Thoracic aorta (tissue), 2 donors: ENCODE data around the gene GLTPD2. TPM values are rescaled to one million over a fixed set of nuclear protein-coding genes. Genes with fewer than 3 reads are reported as not detected.

Experiments used
- ATAC-seq: fragments of 150-250 bp; one replicate; pipeline ENCODE4 v1.8.0; 2017; ENCODE audit warnings: low read depth; ENCODE audit not compliant: insufficient number of reproducible peaks, low FRiP score
- DNase-seq: peaks from one replicate; pipeline ENCODE4 v3.0.0-alpha.2; 2020; ENCODE audit warnings: low spot score
- H3K27ac ChIP-seq, 2 donors: fragments of 200-600 bp; sonication (generic); 1 replicate in 1 of 2; 2 replicates in 1 of 2; pipeline ENCODE4 v1.5.1; 2016; ENCODE audit warnings: mild to moderate bottlenecking in 2 of 2, moderate library complexity in 2 of 2
- H3K27me3 ChIP-seq: fragments of 200-600 bp; sonication (generic); replicated peaks from 2 replicates; pipeline ENCODE4 v1.6.0; 2016; ENCODE audit warnings: mild to moderate bottlenecking; ENCODE audit not compliant: insufficient read depth
- H3K36me3 ChIP-seq: fragments of 200-600 bp; sonication (generic); one replicate; pipeline ENCODE4 v1.5.1; 2016
- H3K4me1 ChIP-seq, 2 donors: fragments of 200-600 bp; sonication (generic); 1 replicate in 1 of 2; 2 replicates in 1 of 2; pipeline versions ENCODE4 v1.5.1 to v1.6.0; 2016; ENCODE audit warnings: low read depth in 2 of 2, mild to moderate bottlenecking in 1 of 2; ENCODE audit not compliant: control insufficient read depth in 1 of 2
- H3K4me3 ChIP-seq: fragments of 200-600 bp; sonication (generic); 2 replicates; pipeline ENCODE4 v1.5.1; 2016; ENCODE audit warnings: mild to moderate bottlenecking
- H3K9me3 ChIP-seq: fragments of 200-600 bp; sonication (generic); 2 replicates; pipeline ENCODE4 v1.5.1; 2016
- CTCF ChIP-seq: fragments of 200-600 bp; sonication (generic); IDR thresholded peaks from one replicate; pipeline ENCODE4 v1.5.1; 2019; ENCODE audit warnings: antibody characterized with exemption
- total RNA-seq, 2 donors: library from RNA; depleted of rRNA; stranded (reverse); fragments of >200 nt; gene quantifications; one replicate each; pipeline versions ENCODE4 v1.1.0 to v1.2.3, GENCODE V29; 2016

GLTPD2 gene
- total RNA-seq, 2 donors from 2014 or later = not detected

DNA sequence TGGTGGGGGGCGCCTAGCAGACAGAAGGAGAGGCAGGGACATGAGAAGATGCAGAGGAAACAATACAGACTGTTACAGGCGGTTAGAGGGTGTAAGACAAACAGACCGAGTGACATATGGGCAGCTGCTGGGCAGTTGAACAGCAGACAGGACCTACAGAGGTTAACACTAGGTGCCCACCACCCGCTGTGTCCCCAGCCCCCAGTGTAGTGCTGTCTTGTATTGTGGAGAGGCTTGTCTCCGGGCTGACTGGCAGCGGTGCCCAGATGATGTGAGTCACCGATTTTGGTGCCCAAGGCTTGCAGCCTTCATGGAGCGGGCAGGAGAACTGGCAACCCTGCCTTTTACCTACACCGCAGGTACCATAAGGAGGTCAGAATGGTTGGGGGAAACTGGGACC lies 46.6 kb upstream of the GLTPD2 start:
- H3K4me1 ChIP-seq = peaks cover 10 to 17% of the 10 kb centered on the region in 2 donors
- H3K36me3 ChIP-seq = no peaks in the 10 kb centered on the region
- no peak overlapping the region for H3K4me3 ChIP-seq
- no peak for DNase-seq
- no peak for ATAC-seq
- no peaks in the 10 kb centered on the region for H3K27me3 ChIP-seq
- H3K9me3 ChIP-seq = no peaks in the 10 kb centered on the region
- no peak overlapping the region for H3K27ac ChIP-seq
- no peak for TF ChIP-seq CTCF

GRCh38 chr17:4742629-4743028 lies 46.1 kb upstream of the GLTPD2 start:
- H3K4me3 ChIP-seq = no peak overlapping the region
- H3K27me3 ChIP-seq = no peaks in the 10 kb centered on the region
- DNase-seq = no peak
- no peak for ATAC-seq
- no peaks in the 10 kb centered on the region for H3K9me3 ChIP-seq
- no peak for TF ChIP-seq CTCF
- peaks cover 10 to 17% of the 10 kb centered on the region in 2 donors for H3K4me1 ChIP-seq
- H3K27ac ChIP-seq = no peak overlapping the region
- H3K36me3 ChIP-seq = no peaks in the 10 kb centered on the region

- Histone ChIP-seq H3K36me3 (no peaks in the 10 kb centered on the region), H3K9me3 (no peaks in the 10 kb centered on the region), H3K27ac (no peak overlapping the region), H3K4me3 (no peak overlapping the region), H3K4me1 (peaks cover 8 to 14% of the 10 kb centered on the region in 2 donors), H3K27me3 (no peaks in the 10 kb centered on the region)
- no peak for TF ChIP-seq CTCF
- ATAC-seq = no peak
- DNase-seq = no peak
Observed at GRCh38 chr17:4743216-4743615, 45.5 kb upstream of the GLTPD2 start.

DNA sequence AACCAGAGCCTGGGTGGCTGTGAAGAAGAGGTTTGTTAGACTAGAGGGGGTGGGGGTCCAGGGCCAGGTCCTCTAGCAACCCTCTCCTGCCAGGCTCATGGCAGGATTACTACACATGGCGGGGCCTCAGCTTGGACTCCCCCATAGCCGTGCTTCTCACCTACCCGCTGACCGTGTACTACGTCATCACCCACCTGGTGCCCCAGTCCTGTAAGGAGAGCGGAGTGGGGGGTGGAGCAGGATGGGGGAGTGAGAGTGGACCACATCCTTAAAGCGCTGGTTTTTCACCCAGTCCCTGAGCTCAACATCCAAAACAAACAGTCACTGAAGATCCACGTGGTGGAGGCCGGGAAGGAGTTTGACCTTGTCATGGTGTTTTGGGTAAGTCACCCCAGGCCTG lies 44.9 kb upstream of the GLTPD2 start:
- no peaks in the 10 kb centered on the region for H3K9me3 ChIP-seq
- H3K4me1 ChIP-seq = peaks cover 1 to 8% of the 10 kb centered on the region in 2 donors
- H3K27ac ChIP-seq = no peak overlapping the region
- no peak for TF ChIP-seq CTCF
- H3K27me3 ChIP-seq = no peaks in the 10 kb centered on the region
- no peak overlapping the region for H3K4me3 ChIP-seq
- ATAC-seq (no peak), DNase-seq (no peak)
- H3K36me3 ChIP-seq = no peaks in the 10 kb centered on the region

- no peaks in the 10 kb centered on the region for H3K27me3 ChIP-seq
- TF ChIP-seq CTCF = no peak
- no peak overlapping the region for H3K4me3 ChIP-seq
- peaks cover 0 to 5% of the 10 kb centered on the region in 2 donors for H3K4me1 ChIP-seq
- no peak overlapping the region for H3K27ac ChIP-seq
- no peaks in the 10 kb centered on the region for H3K9me3 ChIP-seq
- no peaks in the 10 kb centered on the region for H3K36me3 ChIP-seq
- DNase-seq = no peak
- no peak for ATAC-seq
Observed at GRCh38 chr17:4744999-4745969, 43.5 kb upstream of the GLTPD2 start.
